Measurements from ENCODE around the gene GHRH.

The GHRH gene

DNA sequence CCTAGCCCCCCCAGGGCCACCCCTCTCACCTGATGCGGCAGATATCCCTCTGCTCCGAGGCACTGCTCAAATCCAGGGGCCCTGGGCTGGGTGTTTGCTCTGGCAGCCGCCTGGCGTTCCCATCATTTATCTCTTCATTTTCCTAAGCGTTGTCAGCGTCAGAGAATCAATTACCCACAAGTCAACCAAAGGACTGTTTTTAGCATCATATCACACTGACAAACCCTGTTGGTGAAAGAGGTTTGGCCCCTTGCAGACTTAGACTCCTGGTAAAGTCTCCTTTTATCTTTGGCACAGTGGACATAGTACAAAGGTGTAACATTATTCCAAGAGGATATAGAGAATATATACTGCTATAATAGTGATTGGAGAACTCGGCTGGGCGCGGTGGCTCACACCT, at the start of gene GHRH:
Gene GHRH (minus strand): TSS at position 101 of the 400 bp plus-strand sequence. CDS start 4,925 bp downstream, outside the sequence.
- H3K9me3 ChIP-seq (ENCODE audit: control insufficient read depth, insufficient read depth, low read depth, low read length) = no peaks in the 10 kb centered on the region
- H3K36me3 ChIP-seq (ENCODE audit: control insufficient read depth, insufficient read depth, low read length) = no peaks in the 10 kb centered on the region
- peaks cover 26% of the 10 kb centered on the region for H3K4me1 ChIP-seq (ENCODE audit: control insufficient read depth, insufficient read depth, low read length)
- no peak within 1 kb of the TSS for H3K9ac ChIP-seq (ENCODE audit: low read length)
- H3K27me3 ChIP-seq (ENCODE audit: control insufficient read depth, insufficient read depth, low read length) = no peaks in the 10 kb centered on the region
- H3K4me3 ChIP-seq (ENCODE audit: low read depth, low read length) = no peak within 1 kb of the TSS
- no peak within 1 kb of the TSS for H3K27ac ChIP-seq (ENCODE audit: low read depth, low read length)

DNA sequence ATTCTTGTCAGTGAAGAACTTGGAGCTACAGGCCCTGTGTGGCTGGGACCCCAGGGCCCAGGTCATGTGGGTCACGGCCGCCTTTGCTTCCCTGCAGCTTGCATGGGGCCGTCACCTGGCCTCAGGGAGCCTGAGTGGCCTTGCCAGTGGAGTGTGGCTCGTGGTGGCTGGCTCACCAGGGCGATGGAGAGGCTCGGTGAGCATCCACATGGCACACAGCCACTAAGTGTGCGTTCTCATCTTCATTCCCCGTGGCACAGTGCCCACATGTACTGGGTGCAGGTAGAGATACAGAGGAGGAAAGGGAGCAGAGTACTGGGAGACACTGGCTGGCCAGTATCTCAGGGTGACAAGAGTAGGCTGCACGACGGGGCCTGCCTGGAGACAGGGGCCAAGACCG, 49.3 kb upstream of the GHRH start:
- Histone ChIP-seq H3K9ac (ENCODE audit: low read length) (no peak overlapping the region), H3K9me3 (ENCODE audit: control insufficient read depth, insufficient read depth, low read depth, low read length) (no peaks in the 10 kb centered on the region), H3K36me3 (ENCODE audit: control insufficient read depth, insufficient read depth, low read length) (peaks cover 36% of the 10 kb centered on the region), H3K27me3 (ENCODE audit: control insufficient read depth, insufficient read depth, low read length) (no peaks in the 10 kb centered on the region), H3K4me3 (ENCODE audit: low read depth, low read length) (no peak overlapping the region), H3K27ac (ENCODE audit: low read depth, low read length) (no peak overlapping the region), H3K4me1 (ENCODE audit: control insufficient read depth, insufficient read depth, low read length) (peaks cover 38% of the 10 kb centered on the region)

- H3K36me3 ChIP-seq (ENCODE audit: control insufficient read depth, insufficient read depth, low read length) = peaks cover 33% of the 10 kb centered on the region
- H3K27me3 ChIP-seq (ENCODE audit: control insufficient read depth, insufficient read depth, low read length) = no peaks in the 10 kb centered on the region
- no peaks in the 10 kb centered on the region for H3K9me3 ChIP-seq (ENCODE audit: control insufficient read depth, insufficient read depth, low read depth, low read length)
- H3K4me3 ChIP-seq (ENCODE audit: low read depth, low read length) = no peak overlapping the region
- H3K27ac ChIP-seq (ENCODE audit: low read depth, low read length) = no peak overlapping the region
- peaks cover 32% of the 10 kb centered on the region; the same call in 1 of the 2 replicates for H3K4me1 ChIP-seq (ENCODE audit: control insufficient read depth, insufficient read depth, low read length)
- H3K9ac ChIP-seq (ENCODE audit: low read length) = peak overlapping the region; percentile 22
These were observed 48.4 kb upstream of the GHRH start for GRCh38 chr20:37309936-37310590.

DNA sequence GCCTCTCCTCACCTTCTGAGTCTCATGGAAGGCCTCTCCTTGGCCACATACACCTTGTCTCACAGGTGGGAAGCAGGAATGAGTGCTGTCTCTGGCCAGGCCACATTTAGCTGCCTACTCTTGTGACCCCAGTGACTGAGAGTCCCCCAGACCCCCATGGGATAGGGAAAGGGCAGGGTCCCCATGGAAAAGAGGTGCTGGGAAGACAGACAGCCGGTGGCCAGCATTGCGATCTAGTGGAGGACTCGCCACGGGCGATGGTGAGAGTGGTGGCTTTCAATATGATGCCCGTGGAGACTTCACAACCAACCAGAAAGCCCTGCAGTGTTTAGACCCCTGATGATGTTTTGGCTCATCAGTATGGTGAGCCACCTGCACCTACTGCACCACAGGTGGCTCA, 47.7 kb upstream of the GHRH start:
- Histone ChIP-seq H3K9me3 (ENCODE audit: control insufficient read depth, insufficient read depth, low read depth, low read length) (no peaks in the 10 kb centered on the region), H3K4me3 (ENCODE audit: low read depth, low read length) (no peak overlapping the region), H3K9ac (ENCODE audit: low read length) (no peak overlapping the region), H3K27ac (ENCODE audit: low read depth, low read length) (no peak overlapping the region), H3K4me1 (ENCODE audit: control insufficient read depth, insufficient read depth, low read length) (peaks cover 29% of the 10 kb centered on the region; the same call in 1 of the 2 replicates), H3K27me3 (ENCODE audit: control insufficient read depth, insufficient read depth, low read length) (no peaks in the 10 kb centered on the region), H3K36me3 (ENCODE audit: control insufficient read depth, insufficient read depth, low read length) (peaks cover 36% of the 10 kb centered on the region)

DNA sequence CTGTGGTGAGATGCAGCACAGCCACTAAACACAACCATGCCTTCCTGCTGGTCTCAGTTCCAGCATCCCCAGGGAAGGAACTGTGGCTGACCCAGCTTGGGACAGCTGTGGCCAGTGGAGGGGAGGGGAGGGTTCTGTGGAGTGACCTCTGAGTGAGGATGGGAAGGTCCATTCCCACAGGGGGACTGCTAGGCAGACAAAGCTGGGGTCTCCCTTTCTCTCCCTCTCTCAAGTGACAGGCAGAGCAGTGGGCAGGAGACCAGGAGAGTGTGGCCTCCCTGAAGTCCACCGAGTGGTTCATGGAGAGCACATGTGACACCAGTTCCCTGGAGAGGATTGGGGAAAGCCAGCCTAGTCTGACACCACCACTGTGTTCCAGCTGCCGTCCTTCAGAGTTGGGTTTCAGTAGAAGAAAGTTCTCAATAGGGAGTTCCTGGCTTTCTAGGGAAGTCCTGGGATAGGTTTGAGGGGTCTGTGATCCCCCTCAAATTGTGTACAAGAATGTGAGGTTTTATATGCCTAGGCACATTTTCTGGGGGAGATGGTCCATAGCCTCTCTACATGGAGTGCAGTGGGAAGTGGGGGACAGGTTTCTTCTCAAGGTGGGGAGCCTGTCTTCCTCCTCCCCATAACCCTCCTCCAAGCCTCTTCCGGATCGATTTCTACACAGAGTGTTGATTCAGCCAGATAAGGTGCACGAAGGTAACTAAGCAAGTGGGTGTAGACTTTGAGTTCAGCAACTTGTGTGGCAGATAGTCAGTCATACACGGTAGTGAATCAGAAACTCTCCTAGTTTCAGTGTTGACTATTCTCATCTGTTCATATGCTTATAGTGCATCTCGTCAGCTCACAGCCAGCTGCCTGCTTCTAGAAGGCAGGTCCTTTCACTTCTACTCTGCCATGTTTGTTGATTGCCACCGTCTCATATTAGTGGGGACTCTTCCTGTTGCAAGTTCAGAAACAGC, 46.8 kb upstream of the GHRH start:
- Histone ChIP-seq H3K27me3 (ENCODE audit: control insufficient read depth, insufficient read depth, low read length) (no peaks in the 10 kb centered on the region), H3K4me3 (ENCODE audit: low read depth, low read length) (no peak overlapping the region), H3K27ac (ENCODE audit: low read depth, low read length) (no peak overlapping the region), H3K9me3 (ENCODE audit: control insufficient read depth, insufficient read depth, low read depth, low read length) (no peaks in the 10 kb centered on the region), H3K4me1 (ENCODE audit: control insufficient read depth, insufficient read depth, low read length) (peaks cover 20% of the 10 kb centered on the region; the same call in 1 of the 2 replicates), H3K36me3 (ENCODE audit: control insufficient read depth, insufficient read depth, low read length) (peaks cover 43% of the 10 kb centered on the region), H3K9ac (ENCODE audit: low read length) (no peak overlapping the region)

DNA sequence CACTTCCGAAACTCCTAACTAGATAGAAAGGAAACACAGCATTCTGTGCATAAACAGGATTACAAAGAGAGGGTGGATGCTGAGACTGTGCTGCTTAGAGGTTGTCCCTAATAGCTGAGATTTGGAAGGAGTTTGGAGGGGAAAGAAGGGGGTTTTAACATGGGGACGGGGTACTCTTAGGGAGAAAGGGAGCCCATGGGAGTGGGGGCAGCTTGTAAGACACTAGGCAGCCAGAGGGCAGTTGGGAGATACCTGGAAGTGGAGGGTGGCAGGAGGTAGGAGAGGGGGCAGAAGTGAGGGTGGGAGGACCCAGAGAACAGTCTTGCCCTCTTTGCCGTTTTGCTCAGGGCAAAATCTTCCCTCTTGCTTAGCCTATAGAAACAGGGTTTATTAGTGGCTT, 44.2 kb upstream of the GHRH start:
- no peaks in the 10 kb centered on the region for H3K9me3 ChIP-seq (ENCODE audit: control insufficient read depth, insufficient read depth, low read depth, low read length)
- H3K36me3 ChIP-seq (ENCODE audit: control insufficient read depth, insufficient read depth, low read length) = peaks cover 65% of the 10 kb centered on the region

GRCh38 chr20:37305079-37305478, 43.5 kb upstream of the GHRH start:
- Histone ChIP-seq H3K4me3 (ENCODE audit: low read depth, low read length) (no peak overlapping the region), H3K27me3 (ENCODE audit: control insufficient read depth, insufficient read depth, low read length) (no peaks in the 10 kb centered on the region), H3K9ac (ENCODE audit: low read length) (no peak overlapping the region), H3K36me3 (ENCODE audit: control insufficient read depth, insufficient read depth, low read length) (peaks cover 66% of the 10 kb centered on the region), H3K4me1 (ENCODE audit: control insufficient read depth, insufficient read depth, low read length) (peaks cover 10% of the 10 kb centered on the region; the same call in 1 of the 2 replicates), H3K27ac (ENCODE audit: low read depth, low read length) (no peak overlapping the region), H3K9me3 (ENCODE audit: control insufficient read depth, insufficient read depth, low read depth, low read length) (no peaks in the 10 kb centered on the region)

More for the DNA sequence above, 44.2 kb upstream of the GHRH start:
- Histone ChIP-seq H3K27ac (ENCODE audit: low read depth, low read length) (no peak overlapping the region), H3K4me3 (ENCODE audit: low read depth, low read length) (no peak overlapping the region), H3K9ac (ENCODE audit: low read length) (no peak overlapping the region), H3K27me3 (ENCODE audit: control insufficient read depth, insufficient read depth, low read length) (no peaks in the 10 kb centered on the region), H3K4me1 (ENCODE audit: control insufficient read depth, insufficient read depth, low read length) (peaks cover 15% of the 10 kb centered on the region; the same call in 1 of the 2 replicates)

DNA sequence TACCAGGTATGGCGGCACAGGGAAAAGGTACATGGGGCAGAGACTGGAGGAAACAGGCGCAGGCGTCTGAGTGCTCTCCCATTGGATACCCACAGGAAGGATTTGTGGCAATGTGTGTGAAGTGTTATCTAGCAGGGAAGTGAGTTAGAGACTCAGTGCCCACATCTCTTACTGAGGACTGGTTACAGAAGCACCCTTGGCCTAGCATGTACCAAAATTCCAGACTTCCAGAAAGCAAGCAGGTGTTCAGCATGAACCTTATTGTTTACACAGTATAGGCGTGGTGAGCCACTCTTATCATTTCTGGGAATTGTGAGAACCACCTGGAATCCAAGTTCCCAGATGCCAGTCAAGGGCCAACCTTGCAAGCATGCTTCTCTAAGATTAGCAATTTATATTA, 42.0 kb upstream of the GHRH start:
- H3K36me3 ChIP-seq (ENCODE audit: control insufficient read depth, insufficient read depth, low read length) = peaks cover 65% of the 10 kb centered on the region
- H3K27ac ChIP-seq (ENCODE audit: low read depth, low read length) = no peak overlapping the region
- no peak overlapping the region for H3K9ac ChIP-seq (ENCODE audit: low read length)
- no peak overlapping the region for H3K4me3 ChIP-seq (ENCODE audit: low read depth, low read length)
- no peaks in the 10 kb centered on the region for H3K9me3 ChIP-seq (ENCODE audit: control insufficient read depth, insufficient read depth, low read depth, low read length)
- peaks cover 8% of the 10 kb centered on the region; the same call in 1 of the 2 replicates for H3K4me1 ChIP-seq (ENCODE audit: control insufficient read depth, insufficient read depth, low read length)
- H3K27me3 ChIP-seq (ENCODE audit: control insufficient read depth, insufficient read depth, low read length) = no peaks in the 10 kb centered on the region

GRCh38 chr20:37302981-37303380, 41.4 kb upstream of the GHRH start:
- Histone ChIP-seq H3K9me3 (ENCODE audit: control insufficient read depth, insufficient read depth, low read depth, low read length) (no peaks in the 10 kb centered on the region), H3K27me3 (ENCODE audit: control insufficient read depth, insufficient read depth, low read length) (no peaks in the 10 kb centered on the region), H3K36me3 (ENCODE audit: control insufficient read depth, insufficient read depth, low read length) (peaks cover 58% of the 10 kb centered on the region), H3K4me1 (ENCODE audit: control insufficient read depth, insufficient read depth, low read length) (peaks cover 8% of the 10 kb centered on the region; the same call in 1 of the 2 replicates), H3K27ac (ENCODE audit: low read depth, low read length) (no peak overlapping the region), H3K9ac (ENCODE audit: low read length) (no peak overlapping the region), H3K4me3 (ENCODE audit: low read depth, low read length) (no peak overlapping the region)

- no peak overlapping the region for H3K27ac ChIP-seq (ENCODE audit: low read depth, low read length)
- H3K4me3 ChIP-seq (ENCODE audit: low read depth, low read length) = no peak overlapping the region
- H3K4me1 ChIP-seq (ENCODE audit: control insufficient read depth, insufficient read depth, low read length) = peaks cover 11% of the 10 kb centered on the region; the same call in 1 of the 2 replicates
- no peaks in the 10 kb centered on the region for H3K9me3 ChIP-seq (ENCODE audit: control insufficient read depth, insufficient read depth, low read depth, low read length)
- no peak overlapping the region for H3K9ac ChIP-seq (ENCODE audit: low read length)
- H3K36me3 ChIP-seq (ENCODE audit: control insufficient read depth, insufficient read depth, low read length) = peaks cover 53% of the 10 kb centered on the region
- H3K27me3 ChIP-seq (ENCODE audit: control insufficient read depth, insufficient read depth, low read length) = no peaks in the 10 kb centered on the region
These were observed 39.9 kb upstream of the GHRH start for GRCh38 chr20:37301558-37301957.

- Histone ChIP-seq H3K27me3 (ENCODE audit: control insufficient read depth, insufficient read depth, low read length) (no peaks in the 10 kb centered on the region), H3K27ac (ENCODE audit: low read depth, low read length) (no peak overlapping the region), H3K9me3 (ENCODE audit: control insufficient read depth, insufficient read depth, low read depth, low read length) (no peaks in the 10 kb centered on the region), H3K9ac (ENCODE audit: low read length) (no peak overlapping the region), H3K4me1 (ENCODE audit: control insufficient read depth, insufficient read depth, low read length) (peaks cover 12% of the 10 kb centered on the region; the same call in 1 of the 2 replicates), H3K4me3 (ENCODE audit: low read depth, low read length) (no peak overlapping the region), H3K36me3 (ENCODE audit: control insufficient read depth, insufficient read depth, low read length) (peaks cover 51% of the 10 kb centered on the region)
These were observed 39.5 kb upstream of the GHRH start for GRCh38 chr20:37301120-37301519.

Measured in HUES6 (cell line).